HFFc6 (cell line): ENCODE results near the gene ARPC3. TPM values are rescaled to one million over a fixed set of nuclear protein-coding genes. Genes with fewer than 3 reads are reported as not detected.

Experiments
- DNase-seq: peaks from one replicate; pipeline ENCODE4 v3.0.0-alpha.2; 2018
- H3K27ac Mint-ChIP-seq: 2 replicates; pipeline ENCODE4 v1.8.0; 2020; ENCODE audit warnings: mild to moderate bottlenecking, mixed read lengths
- H3K27me3 Mint-ChIP-seq: 2 replicates; pipeline ENCODE4 v1.8.0; 2021; ENCODE audit warnings: mild to moderate bottlenecking, moderate library complexity, mixed read lengths; ENCODE audit not compliant: insufficient read depth
- H3K36me3 Mint-ChIP-seq: 2 replicates; pipeline ENCODE4 v1.8.0; 2021; ENCODE audit warnings: low read depth, mixed read lengths
- H3K4me1 Mint-ChIP-seq: 2 replicates; pipeline ENCODE4 v1.8.0; 2020; ENCODE audit warnings: low read depth, mixed read lengths
- H3K4me3 Mint-ChIP-seq: 2 replicates; pipeline ENCODE4 v1.8.0; 2020; ENCODE audit warnings: mild to moderate bottlenecking, moderate library complexity, mixed read lengths
- H3K9me3 Mint-ChIP-seq: 2 replicates; pipeline ENCODE4 v1.8.0; 2020; ENCODE audit warnings: mild to moderate bottlenecking, mixed read lengths
- long read RNA-seq: library from polyadenylated mRNA; unstranded; transcript quantifications from one replicate; pipeline ENCODE4 v2.0.0, GENCODE V29; 2019
- total RNA-seq, 6 experiments: library from RNA; stranded (reverse); fragmentation: NEBNext Ultra II Directional; extraction: Animal tissue kit (Norgen Biotek cat#: 25700); gene quantifications; 2 replicates in 1 of 6; 3 replicates in 5 of 6; pipeline ENCODE4 v1.2.3, GENCODE V29; 2021
- TF ChIP-seq, protein P1 (sequence below): fragments of 200-600 bp; sonication (generic); IDR thresholded peaks from 2 replicates; pipeline ENCODE4 v1.5.0; 2021; ENCODE audit warnings: antibody characterized with exemption, mild to moderate bottlenecking

Gene ARPC3
- 100 to 1,000 TPM; 301 to 338 (median 317) TPM for total RNA-seq
- long read RNA-seq, transcript ARPC3-201 (7 exons, 1,014 nt) = major isoform, 438 of 474 reads
- long read RNA-seq, partial matches to known transcripts = 18 of 474 reads
- long read RNA-seq, other reads (novel, unspliced or antisense) = 18 of 474 reads

DNA sequence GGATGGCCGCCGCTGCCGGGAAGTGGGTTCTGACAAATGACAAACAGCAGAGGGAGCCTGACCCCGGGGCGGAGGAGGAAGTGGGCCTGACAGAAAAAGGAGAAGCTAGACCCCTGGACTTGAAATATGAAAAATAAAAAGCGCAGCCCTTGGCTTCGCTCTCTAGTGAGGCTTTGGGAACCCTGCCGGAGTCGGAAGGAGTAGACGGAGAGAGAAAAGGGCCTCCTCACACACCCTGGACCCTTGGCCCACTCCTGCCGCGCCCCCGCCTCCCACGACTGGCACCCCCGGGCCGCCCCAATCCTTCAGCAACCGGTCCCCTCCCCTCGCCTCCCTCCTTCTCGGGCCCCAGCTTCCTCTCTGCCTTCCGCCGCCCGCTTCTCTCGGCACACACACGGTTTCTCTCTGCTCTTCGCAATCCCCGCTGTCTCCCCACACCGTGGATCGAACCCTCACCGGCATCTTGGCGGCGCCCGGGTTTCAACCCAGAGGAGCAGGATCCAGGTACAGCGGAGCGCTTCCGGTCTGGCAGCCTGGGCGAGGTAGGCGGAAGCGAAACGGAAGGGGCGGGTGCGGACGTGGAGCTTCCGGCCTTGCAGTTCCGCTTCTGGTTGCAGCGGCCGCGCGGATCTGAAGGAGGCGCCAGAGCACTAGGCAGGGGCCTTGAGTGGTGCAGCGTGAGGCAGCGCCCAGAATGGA, at the start of gene ARPC3:
ARPC3 (minus strand) TSS at position 539 of the 699 bp plus-strand sequence; CDS start at position 462, 77 bp downstream.
- no peaks in the 10 kb centered on the region for H3K9me3 Mint-ChIP-seq
- peak; percentile 90 for DNase-seq
- H3K4me1 Mint-ChIP-seq = peaks cover 39% of the 10 kb centered on the region
- peaks cover 2% of the 10 kb centered on the region; the same call in 1 of the 2 replicates for H3K27me3 Mint-ChIP-seq
- peaks cover 29% of the 10 kb centered on the region for H3K36me3 Mint-ChIP-seq
- TF ChIP-seq, protein P1, sequence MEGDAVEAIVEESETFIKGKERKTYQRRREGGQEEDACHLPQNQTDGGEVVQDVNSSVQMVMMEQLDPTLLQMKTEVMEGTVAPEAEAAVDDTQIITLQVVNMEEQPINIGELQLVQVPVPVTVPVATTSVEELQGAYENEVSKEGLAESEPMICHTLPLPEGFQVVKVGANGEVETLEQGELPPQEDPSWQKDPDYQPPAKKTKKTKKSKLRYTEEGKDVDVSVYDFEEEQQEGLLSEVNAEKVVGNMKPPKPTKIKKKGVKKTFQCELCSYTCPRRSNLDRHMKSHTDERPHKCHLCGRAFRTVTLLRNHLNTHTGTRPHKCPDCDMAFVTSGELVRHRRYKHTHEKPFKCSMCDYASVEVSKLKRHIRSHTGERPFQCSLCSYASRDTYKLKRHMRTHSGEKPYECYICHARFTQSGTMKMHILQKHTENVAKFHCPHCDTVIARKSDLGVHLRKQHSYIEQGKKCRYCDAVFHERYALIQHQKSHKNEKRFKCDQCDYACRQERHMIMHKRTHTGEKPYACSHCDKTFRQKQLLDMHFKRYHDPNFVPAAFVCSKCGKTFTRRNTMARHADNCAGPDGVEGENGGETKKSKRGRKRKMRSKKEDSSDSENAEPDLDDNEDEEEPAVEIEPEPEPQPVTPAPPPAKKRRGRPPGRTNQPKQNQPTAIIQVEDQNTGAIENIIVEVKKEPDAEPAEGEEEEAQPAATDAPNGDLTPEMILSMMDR = peak; percentile 78
- H3K27ac Mint-ChIP-seq = peak within 1 kb of the TSS; percentile 99
- H3K4me3 Mint-ChIP-seq = peak within 1 kb of the TSS; percentile 98

DNA sequence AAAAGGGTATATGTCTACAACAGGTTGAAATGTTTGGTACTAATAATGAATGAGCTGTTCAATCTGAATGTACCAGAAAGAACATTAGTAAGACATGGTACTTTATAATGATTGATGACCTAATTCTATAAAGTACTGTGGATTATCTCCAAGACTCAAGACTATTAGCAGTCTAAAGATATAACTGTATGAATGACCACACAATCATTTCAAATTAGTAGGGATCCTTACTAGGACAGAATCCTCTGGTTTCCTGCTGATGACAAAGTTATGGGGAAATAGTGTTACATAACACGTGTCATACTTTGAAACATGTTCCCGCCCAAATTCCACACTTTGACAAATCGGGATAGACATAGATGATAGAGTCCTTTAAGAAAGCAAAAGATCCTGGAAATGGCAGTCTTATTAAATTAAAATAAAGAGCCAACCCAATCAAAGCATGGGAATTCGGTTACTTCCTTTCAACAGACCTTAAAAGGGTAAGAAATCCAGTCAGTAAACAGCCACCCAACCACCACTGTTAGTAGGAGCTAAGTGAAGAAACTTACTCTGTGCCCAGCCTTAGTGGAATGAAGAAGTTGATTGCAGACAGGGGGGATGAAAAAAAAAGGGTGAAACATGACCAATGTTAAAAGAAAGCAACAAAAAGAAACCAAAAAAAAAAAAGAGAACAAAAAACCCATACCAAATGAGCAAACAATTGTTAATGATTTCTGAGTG, 49.0 kb upstream of the ARPC3 start:
- DNase-seq = peak; percentile 56
- Mint-ChIP-seq H3K36me3 (peaks cover 26% of the 10 kb centered on the region), H3K4me1 (peaks cover 35% of the 10 kb centered on the region), H3K9me3 (peaks cover 7% of the 10 kb centered on the region), H3K27me3 (peaks cover 4% of the 10 kb centered on the region), H3K4me3 (peak overlapping the region; percentile 78), H3K27ac (peak overlapping the region; percentile 81)
- TF ChIP-seq, protein P1 = no peak

DNA sequence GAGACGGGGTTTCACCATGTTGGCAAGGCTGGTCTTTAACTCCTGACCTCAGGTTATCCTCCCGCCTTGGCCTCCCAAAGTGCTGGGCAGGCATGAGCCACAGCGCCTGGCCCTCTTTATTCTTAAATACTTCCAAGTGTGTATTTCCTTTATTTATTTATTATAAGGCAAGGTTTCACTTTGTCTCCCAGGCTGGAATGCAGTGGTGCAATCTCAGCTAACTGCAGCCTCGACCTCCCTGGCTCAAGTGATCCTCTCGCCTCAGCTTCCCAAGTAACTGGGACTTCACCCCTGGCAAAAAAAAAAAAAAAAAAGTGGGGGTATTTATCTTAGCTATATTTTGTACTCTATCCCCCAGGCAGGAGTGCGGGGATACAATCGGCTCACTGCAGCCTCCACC, 25.3 kb upstream of the ARPC3 start:
- no peak for DNase-seq
- 0 out of 2 replicates have a peak, but pooled peaks cover 4% of the 10 kb centered on the region for H3K36me3 Mint-ChIP-seq
- no peak overlapping the region for H3K4me3 Mint-ChIP-seq
- no peaks in the 10 kb centered on the region for H3K9me3 Mint-ChIP-seq
- TF ChIP-seq, protein P1 = no peak
- H3K27me3 Mint-ChIP-seq = no peaks in the 10 kb centered on the region; the same call in 1 of the 2 replicates
- H3K4me1 Mint-ChIP-seq = no peaks in the 10 kb centered on the region
- H3K27ac Mint-ChIP-seq = no peak overlapping the region

DNA sequence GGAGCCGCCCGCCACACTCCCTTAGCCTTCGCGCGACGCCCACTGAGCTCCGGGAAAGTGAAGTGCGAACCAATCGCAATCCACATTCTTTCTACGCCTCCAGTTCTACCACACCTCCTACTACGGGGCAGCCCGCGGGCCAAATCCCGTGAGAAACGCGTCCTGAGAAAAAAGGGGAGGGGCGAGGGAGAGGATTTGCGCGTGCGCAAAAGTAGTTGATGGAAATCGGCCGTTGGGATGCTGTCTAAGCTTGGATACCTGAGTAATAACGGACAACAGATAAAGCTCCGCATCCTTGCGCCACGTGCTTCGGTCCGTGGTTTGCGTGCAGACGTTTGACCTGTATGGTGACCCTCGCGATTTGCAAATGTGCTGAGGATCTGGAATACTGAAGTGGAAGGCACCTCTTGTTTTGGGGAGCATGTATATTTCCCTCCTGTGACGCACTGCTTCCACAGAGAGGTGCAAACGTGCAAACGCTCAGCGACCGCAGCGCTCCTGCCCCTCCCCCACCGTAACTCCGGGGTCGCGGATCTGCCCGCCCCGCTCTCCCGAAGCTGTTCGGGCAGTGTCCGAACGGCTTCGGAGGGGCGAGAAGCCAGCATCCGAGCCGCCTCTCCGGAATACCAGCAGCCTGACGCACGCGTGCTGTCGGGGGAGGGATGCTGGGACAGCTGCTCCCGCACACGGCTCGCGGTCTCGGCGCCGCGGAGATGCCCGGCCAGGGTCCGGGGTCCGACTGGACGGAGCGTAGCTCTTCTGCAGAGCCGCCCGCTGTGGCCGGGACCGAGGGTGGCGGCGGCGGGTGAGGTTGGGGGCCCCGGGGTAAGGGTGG, 18.3 kb upstream of the ARPC3 start, which contains the start of the genes FAM216A and GPN3:
FAM216A (plus strand) TSS at position 632 of the 835 bp plus-strand sequence; CDS start at position 663, 31 bp downstream.
GPN3 (minus strand) TSS at position 44 of the 835 bp plus-strand sequence. CDS start 54 bp downstream, outside the sequence.
- Mint-ChIP-seq H3K4me1 (peaks cover 25% of the 10 kb centered on the region), H3K9me3 (no peaks in the 10 kb centered on the region), H3K4me3 (peak within 1 kb of the TSS; percentile 97), H3K27ac (peak within 1 kb of the TSS; percentile 88), H3K27me3 (peaks cover 2% of the 10 kb centered on the region), H3K36me3 (no peaks in the 10 kb centered on the region)
- DNase-seq = peak; percentile 98
- TF ChIP-seq, protein P1 = no peak

DNA sequence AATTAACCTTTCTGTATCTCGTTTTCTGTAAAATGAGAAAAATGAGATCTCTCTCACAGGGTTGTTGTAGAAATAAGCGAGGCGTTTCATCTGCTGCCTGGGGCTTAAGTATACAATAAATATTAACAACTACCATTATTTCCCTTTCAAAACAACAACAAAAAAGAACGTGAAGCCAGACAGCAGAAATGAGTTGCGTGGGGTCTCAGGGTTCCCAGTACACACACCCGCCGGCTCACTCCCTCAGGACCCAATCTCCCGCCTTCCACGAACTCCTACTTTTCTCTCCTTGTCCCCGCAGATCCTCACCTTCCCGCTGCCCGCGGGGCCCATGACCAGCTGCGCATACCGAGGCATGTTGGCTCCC, 17.7 kb upstream of the ARPC3 start:
- Mint-ChIP-seq H3K4me3 (peak overlapping the region; percentile 97), H3K27me3 (peaks cover 2% of the 10 kb centered on the region), H3K36me3 (no peaks in the 10 kb centered on the region), H3K4me1 (peaks cover 25% of the 10 kb centered on the region), H3K27ac (peak overlapping the region; percentile 88), H3K9me3 (no peaks in the 10 kb centered on the region)
- DNase-seq = no peak
- TF ChIP-seq, protein P1 = no peak
